ENCODE data around the gene GPR26.

GPR26 gene, protein sequence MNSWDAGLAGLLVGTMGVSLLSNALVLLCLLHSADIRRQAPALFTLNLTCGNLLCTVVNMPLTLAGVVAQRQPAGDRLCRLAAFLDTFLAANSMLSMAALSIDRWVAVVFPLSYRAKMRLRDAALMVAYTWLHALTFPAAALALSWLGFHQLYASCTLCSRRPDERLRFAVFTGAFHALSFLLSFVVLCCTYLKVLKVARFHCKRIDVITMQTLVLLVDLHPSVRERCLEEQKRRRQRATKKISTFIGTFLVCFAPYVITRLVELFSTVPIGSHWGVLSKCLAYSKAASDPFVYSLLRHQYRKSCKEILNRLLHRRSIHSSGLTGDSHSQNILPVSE

DNA sequence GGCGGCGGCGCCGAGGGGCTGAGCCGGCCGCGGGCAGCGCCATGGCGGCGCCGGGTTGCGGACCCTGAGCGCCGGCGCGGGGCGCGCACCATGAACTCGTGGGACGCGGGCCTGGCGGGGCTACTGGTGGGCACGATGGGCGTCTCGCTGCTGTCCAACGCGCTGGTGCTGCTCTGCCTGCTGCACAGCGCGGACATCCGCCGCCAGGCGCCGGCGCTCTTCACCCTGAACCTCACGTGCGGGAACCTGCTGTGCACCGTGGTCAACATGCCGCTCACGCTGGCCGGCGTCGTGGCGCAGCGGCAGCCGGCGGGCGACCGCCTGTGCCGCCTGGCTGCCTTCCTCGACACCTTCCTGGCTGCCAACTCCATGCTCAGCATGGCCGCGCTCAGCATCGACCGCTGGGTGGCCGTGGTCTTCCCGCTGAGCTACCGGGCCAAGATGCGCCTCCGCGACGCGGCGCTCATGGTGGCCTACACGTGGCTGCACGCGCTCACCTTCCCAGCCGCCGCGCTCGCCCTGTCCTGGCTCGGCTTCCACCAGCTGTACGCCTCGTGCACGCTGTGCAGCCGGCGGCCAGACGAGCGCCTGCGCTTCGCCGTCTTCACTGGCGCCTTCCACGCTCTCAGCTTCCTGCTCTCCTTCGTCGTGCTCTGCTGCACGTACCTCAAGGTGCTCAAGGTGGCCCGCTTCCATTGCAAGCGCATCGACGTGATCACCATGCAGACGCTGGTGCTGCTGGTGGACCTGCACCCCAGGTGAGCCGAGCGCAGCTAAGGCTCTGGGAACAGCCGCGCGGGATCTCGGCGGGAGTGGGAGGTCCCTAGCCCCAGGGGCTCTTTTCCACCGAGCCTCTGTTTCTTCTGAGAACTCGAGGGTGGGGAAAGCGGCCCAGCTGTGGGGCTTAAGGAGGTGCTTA is at the start of gene GPR26:
Gene GPR26, plus strand, starts transcription at position 38 of the 919 bp plus-strand sequence. Its CDS starts 53 bp downstream, at position 91.
- no peak for DNase-seq (ENCODE audit: low read depth in 2 of 2)

DNA sequence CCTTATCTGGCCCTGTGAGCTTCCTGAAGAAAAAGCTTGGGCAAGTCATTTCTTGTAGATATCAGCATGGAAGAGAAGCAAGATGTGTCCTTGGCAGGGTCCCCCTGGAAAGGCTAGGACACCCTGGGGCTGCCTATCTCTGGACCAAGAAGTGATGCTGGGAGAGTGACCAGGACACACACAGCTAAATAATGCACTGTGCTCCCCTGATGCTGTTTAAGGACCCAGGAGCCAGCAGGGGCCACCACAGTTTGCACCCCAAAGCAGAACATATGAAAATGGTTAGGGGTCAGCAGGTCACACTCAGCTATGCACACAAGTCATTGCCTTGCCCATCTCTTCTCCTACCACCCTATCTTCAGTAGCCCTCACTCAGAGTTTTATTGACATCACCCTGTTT is 47.9 kb upstream of the GPR26 start:
- no peak for DNase-seq (ENCODE audit: low read depth in 2 of 2)

DNA sequence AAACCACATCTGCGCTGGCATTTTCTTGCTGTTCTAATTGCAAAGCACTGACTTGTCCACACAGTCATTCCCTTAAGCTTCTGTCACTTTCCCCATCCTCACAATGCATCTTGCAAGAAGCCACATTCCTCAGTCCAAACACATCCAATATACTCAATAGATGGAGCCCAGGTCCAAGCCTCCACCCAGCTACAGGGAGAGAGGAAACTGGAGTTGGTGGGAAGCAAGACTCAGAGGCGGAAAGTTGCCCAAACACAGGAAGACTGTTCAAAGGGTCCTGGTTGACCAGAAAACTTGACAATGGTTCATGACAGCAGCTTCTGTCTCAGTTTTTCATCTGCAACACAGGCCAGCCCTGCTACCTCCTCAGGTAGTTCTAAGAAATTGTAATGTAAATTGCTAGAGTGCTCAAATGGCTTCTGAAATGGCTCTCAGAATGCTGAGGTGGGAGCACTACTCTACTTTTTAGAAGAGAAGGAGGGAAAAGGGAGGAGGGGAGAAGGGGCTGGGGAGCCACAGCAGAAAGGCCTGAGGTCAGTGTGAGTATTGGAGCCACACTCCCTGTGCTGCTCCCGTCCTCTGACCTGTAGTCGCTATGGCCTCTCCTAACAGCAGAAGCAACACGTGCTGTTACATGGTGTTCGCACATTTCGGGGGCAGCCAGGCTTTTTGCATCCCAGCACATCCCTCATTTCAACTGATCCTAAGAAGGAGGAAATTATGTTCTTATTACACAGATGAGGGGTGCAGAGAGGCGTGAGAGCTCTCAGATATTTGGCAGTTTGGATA is 46.9 kb upstream of the GPR26 start:
- DNase-seq (ENCODE audit: low read depth in 2 of 2) = no peak

DNA sequence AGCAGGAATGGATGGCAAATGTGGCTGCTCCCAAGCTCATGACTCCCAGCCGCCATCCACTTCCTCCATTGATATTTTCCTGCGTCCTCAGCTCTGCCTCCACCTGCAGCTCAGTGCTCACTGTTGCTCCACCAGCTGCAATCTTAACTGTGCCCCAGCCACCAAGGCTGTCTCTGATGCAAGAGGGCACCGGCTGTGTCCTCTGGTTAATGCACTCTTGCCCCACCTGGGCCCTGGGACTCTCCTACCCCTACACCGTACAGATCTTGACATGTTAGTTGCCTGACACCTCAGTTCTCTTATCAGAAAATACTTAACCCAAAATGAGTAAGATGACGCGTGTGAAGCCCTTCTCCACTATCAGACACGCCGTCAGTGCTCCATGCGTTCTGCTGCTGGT is 45.5 kb upstream of the GPR26 start:
- DNase-seq (ENCODE audit: low read depth in 2 of 2) = no peak

DNA sequence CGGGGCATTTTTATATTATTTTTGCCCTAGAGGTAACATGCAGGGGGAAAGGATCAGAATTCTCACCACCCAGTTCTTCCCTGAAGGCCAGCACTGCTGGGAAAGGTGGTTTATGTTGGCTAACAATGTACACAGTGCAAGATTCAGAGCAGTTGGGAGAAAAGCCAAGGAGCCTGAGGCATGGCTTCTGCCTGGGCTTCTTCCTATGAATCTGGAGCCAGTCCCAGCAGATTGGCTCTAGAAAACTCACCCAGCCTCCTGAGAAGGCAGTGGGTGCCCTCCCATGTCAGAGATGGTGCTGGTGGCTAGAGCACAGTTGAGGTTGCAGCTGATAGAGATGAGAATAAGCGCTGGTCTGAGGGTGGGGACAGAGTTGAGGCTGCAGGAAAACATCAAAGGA is 44.7 kb upstream of the GPR26 start:
- DNase-seq (ENCODE audit: low read depth in 2 of 2) = no peak

- no peak for DNase-seq (ENCODE audit: low read depth in 2 of 2)
Observed at GRCh38 chr10:123621916-123622315, 44.2 kb upstream of the GPR26 start.

- DNase-seq (ENCODE audit: low read depth in 2 of 2) = no peak
Observed at GRCh38 chr10:123622381-123622780, 43.8 kb upstream of the GPR26 start.

GRCh38 chr10:123624086-123624485 is 42.1 kb upstream of the GPR26 start:
- no peak for DNase-seq (ENCODE audit: low read depth in 2 of 2)

- no peak for DNase-seq (ENCODE audit: low read depth in 2 of 2)
Observed at GRCh38 chr10:123633106-123633505, 33.0 kb upstream of the GPR26 start.

DNA sequence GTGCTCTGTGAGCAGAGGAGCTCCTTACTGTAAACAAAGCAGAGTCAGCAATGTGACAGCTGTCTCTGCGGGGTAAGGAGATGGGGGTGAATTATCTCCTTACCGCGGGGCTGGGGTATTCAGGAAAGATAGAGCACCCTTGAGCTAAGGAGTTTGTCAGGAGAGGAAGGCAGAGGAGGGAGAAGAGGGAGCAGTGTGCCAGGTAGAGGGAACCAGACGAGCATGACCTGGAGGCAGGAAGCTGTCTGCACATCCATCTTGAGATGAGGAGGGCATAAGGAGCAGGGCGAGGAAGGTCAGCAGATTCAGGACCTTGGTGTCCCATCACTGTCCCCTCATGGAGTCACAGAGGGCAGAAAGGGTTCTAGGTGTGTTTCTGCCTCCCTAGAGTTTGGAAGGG is 32.5 kb upstream of the GPR26 start:
- no peak for DNase-seq (ENCODE audit: low read depth in 2 of 2)

DNA sequence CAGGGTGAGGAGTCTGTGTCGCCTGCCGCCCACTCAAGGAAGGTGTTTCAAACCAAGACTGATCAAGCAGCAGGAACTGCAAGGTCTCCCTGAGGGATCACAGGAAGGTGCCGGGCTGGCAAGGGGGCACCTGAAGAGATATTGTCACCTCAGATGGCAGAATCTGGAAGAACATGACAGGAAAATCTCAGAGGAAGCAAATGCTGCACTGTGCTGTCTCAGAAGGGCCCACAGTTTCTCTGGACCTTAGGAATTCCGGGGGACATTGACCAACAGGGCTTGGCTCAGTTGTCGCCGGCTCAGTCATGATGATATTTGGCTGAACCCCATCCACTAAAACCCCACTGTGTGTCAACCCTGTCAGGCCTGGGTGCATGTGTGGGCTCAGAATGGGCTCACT is 31.9 kb upstream of the GPR26 start:
- DNase-seq (ENCODE audit: low read depth in 2 of 2) = no peak

GRCh38 chr10:123635131-123635530 is 31.0 kb upstream of the GPR26 start:
- no peak for DNase-seq (ENCODE audit: low read depth in 2 of 2)

- DNase-seq (ENCODE audit: low read depth in 2 of 2) = no peak
Observed at GRCh38 chr10:123635745-123636144, 30.4 kb upstream of the GPR26 start.

GRCh38 chr10:123636598-123637325 is 29.4 kb upstream of the GPR26 start:
- no peak for DNase-seq (ENCODE audit: low read depth in 2 of 2)

GRCh38 chr10:123637326-123637880 is 28.8 kb upstream of the GPR26 start:
- peak; percentile 24 to 26 for DNase-seq (ENCODE audit: low read depth in 2 of 2)

DNA sequence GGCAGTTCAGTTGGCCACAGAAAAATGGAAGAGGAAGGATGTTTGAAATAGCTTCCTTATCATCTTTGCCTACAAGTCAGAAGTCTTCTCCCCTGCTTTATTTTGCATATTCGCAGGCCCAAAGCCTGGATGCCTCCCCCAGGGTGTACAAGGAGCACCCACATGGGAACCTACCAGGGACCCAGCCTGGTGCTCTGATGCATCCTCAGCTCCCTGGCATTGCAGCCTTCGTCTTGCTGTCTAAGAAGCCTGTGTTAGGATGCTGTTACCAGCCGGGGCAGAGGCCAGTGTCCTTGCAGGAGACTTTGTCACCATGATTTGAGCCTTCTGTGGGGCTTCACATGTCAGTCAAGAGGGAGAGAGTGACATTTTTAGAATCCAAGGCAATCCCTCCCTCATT is 27.0 kb upstream of the GPR26 start:
- DNase-seq (ENCODE audit: low read depth in 2 of 2) = no peak

DNA sequence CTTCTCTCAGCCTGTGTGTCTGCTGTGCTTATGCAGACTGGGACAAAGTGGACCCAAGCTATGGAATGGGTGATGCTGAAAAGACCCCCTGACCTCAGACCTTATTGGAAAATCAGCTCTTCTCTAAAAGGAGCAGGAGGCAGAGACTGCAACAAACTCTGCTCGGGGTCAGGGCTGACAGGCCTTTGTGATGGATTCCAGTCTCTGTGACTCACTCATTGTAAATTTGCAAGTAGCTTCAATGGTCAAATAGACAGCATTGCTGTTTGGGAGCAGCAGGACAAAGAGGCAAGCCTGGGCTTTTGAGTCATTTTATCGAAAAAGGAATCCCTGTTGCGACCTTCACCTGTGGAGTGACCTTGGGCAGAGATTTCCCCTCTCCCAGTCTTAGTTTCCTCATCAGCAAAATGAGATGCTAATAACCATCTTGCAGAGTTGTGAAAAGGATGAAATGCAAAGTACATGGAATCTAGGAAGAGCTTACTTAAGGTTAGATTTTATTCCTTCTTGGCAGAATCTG is 26.1 kb upstream of the GPR26 start:
- DNase-seq (ENCODE audit: low read depth in 2 of 2) = no peak

DNA sequence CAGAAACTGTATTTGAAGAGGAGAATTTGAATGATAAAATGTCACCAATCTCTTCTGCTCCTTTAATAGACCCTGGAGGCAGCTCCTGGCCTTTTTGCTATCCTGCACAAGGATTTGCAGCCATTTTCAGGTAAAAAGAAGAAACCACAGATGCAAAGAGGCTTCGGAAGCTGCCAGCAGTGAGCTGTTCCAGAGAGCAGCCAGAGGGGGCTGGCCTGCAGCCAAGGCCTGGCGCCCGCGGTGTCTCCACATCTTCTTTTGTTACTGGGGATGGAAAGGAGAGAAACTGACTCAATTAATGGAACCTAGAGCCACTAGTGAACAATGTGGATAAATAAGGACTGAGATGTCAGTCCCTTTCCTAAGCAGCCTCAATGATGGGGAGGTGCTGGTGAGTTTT is 23.9 kb upstream of the GPR26 start:
- DNase-seq (ENCODE audit: low read depth in 2 of 2) = no peak

DNA sequence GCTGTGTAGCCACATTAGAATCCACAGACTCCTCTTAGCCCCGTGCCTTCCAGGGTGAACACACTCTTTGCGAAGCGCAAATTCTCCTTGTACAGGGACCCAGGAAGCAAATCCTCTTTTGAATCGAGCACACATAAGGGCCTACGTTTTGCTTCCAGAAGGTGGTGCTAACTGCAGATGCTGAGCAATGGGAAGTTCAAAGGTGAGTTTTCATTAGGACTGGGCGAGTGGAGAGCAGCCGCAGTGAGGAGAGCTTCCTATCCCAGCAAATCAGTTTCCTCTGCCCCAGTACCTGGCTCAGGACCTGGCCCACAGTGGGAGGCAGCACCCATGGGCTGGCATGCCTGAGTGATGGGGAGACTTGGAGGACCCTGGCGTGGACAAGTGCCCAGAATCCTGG is 23.5 kb upstream of the GPR26 start:
- DNase-seq (ENCODE audit: low read depth in 2 of 2) = no peak

- no peak for DNase-seq (ENCODE audit: low read depth in 2 of 2)
Observed at GRCh38 chr10:123643315-123643714, 22.8 kb upstream of the GPR26 start.

- no peak for DNase-seq (ENCODE audit: low read depth in 2 of 2)
Observed at GRCh38 chr10:123645016-123645415, 21.1 kb upstream of the GPR26 start.

All from fibroblast of skin of left biceps (primary cell).